ENCODE data around the gene PRRT1B.
A peak's percentile ranks its signal among the peaks of the same experiment; 100 is the strongest.

The PRRT1B gene

GRCh38 chr9:131578731-131579504 is 33.6 kb downstream of the PRRT1B start:
- peak in 1 of 2 donors; percentile 28 for DNase-seq (ENCODE audit: low read depth in 1 of 2, low spot score in 1 of 2)

GRCh38 chr9:131579789-131580211 is 34.5 kb downstream of the PRRT1B start:
- DNase-seq (ENCODE audit: low read depth in 1 of 2, low spot score in 1 of 2), result no peak

GRCh38 chr9:131580358-131580757 is 35.0 kb downstream of the PRRT1B start:
- no peak for DNase-seq (ENCODE audit: low read depth in 1 of 2, low spot score in 1 of 2)

- DNase-seq (ENCODE audit: low read depth in 1 of 2, low spot score in 1 of 2), result no peak
These were observed 36.7 kb downstream of the PRRT1B start for GRCh38 chr9:131582056-131582455.

- DNase-seq (ENCODE audit: low read depth in 1 of 2, low spot score in 1 of 2), result no peak
These were observed 37.4 kb downstream of the PRRT1B start for GRCh38 chr9:131582466-131583336.

GRCh38 chr9:131583337-131583645 is 38.0 kb downstream of the PRRT1B start:
- no peak for DNase-seq (ENCODE audit: low read depth in 1 of 2, low spot score in 1 of 2)

- no peak for DNase-seq (ENCODE audit: low read depth in 1 of 2, low spot score in 1 of 2)
These were observed 38.7 kb downstream of the PRRT1B start for GRCh38 chr9:131583836-131584555.

GRCh38 chr9:131584858-131585257 is 39.5 kb downstream of the PRRT1B start:
- DNase-seq (ENCODE audit: low read depth in 1 of 2, low spot score in 1 of 2), result no peak

GRCh38 chr9:131585375-131585774 is 40.1 kb downstream of the PRRT1B start:
- peak in 1 of 2 donors; percentile 27 for DNase-seq (ENCODE audit: low read depth in 1 of 2, low spot score in 1 of 2)

GRCh38 chr9:131587331-131587730 is 42.0 kb downstream of the PRRT1B start:
- DNase-seq (ENCODE audit: low read depth in 1 of 2, low spot score in 1 of 2), result no peak

- no peak for DNase-seq (ENCODE audit: low read depth in 1 of 2, low spot score in 1 of 2)
These were observed 42.6 kb downstream of the PRRT1B start for GRCh38 chr9:131587906-131588305.

- no peak for DNase-seq (ENCODE audit: low read depth in 1 of 2, low spot score in 1 of 2)
These were observed 43.1 kb downstream of the PRRT1B start for GRCh38 chr9:131588396-131588795.

- DNase-seq (ENCODE audit: low read depth in 1 of 2, low spot score in 1 of 2), result no peak
These were observed 43.9 kb downstream of the PRRT1B start for GRCh38 chr9:131589124-131589711.

GRCh38 chr9:131589993-131590392 is 44.7 kb downstream of the PRRT1B start:
- DNase-seq (ENCODE audit: low read depth in 1 of 2, low spot score in 1 of 2), result no peak

- no peak for DNase-seq (ENCODE audit: low read depth in 1 of 2, low spot score in 1 of 2)
These were observed 45.1 kb downstream of the PRRT1B start for GRCh38 chr9:131590449-131590848.

GRCh38 chr9:131590907-131591844 is 45.9 kb downstream of the PRRT1B start:
- peak; percentile 48 to 63 for DNase-seq (ENCODE audit: low read depth in 1 of 2, low spot score in 1 of 2)

- no peak for DNase-seq (ENCODE audit: low read depth in 1 of 2, low spot score in 1 of 2)
These were observed 46.5 kb downstream of the PRRT1B start for GRCh38 chr9:131591845-131592208.

- DNase-seq (ENCODE audit: low read depth in 1 of 2, low spot score in 1 of 2), result no peak
These were observed 47.9 kb downstream of the PRRT1B start for GRCh38 chr9:131593091-131593820.

GRCh38 chr9:131593936-131594665 is 48.8 kb downstream of the PRRT1B start:
- DNase-seq (ENCODE audit: low read depth in 1 of 2, low spot score in 1 of 2), result no peak

All from activated T-helper 1 cell treated with anti-CD3 and anti-CD28 coated beads, Interleukin-2, amount 50 U/mL, for 16 hours (primary cell).